ENCODE measurements around the gene PRSS36.
"Not testable (repeated sequence)": the region's sequence is repeated elsewhere in the genome, so short reads cannot be mapped to it uniquely, and the experiment has no call there.

The PRSS36 gene

DNA sequence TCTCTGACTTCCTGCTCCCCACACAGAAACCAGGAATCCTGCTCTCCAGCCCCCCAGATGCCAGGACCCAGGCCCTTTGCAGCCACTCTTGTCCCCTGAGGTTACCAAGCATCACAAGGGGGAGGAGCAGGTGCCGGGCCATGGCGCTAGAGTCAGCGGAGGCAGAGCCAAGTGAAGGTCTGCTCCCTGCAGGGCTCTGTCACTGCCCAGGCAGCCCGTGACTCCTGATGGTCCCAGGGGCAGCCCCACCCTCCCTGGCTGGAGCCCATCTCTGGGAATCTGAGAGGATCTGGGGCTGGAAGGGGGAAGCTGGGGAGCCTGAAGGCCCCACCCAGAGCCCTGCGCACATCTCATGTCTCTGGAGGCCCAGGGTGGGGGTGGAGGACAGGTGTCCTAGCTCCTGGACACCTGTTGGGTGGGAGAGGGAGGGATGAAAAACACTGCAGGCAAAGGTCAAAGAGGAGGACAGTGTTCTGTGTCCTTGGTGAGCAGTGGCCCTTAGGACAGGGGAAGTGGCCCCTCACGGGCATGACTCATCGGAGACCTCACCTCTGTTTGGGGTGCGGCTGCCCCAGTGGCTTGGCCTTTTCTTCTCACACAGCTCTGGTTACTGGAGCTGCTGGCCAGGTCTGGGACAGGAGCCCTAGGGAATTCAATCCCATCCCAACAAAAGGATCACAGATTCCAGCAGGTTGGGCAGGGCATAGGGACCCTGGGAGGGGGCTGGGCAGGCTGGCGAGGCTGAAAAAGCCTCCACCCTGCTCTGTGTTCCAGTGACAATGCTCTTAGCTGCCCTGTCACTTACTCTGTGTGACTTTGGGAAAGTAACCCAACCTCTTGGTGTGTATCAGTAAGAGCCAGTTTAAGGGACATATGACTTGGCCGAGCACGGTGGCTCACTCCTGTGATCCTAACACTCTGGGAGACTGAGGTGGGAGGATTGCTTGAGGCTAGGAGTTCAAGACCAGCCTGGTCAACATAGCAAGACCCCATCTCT lies at the start of gene PRSS36:
Gene PRSS36, minus strand, starts transcription at position 173 of the 997 bp plus-strand sequence. Its CDS starts 31 bp downstream, at position 142.
- no peak for DNase-seq (ENCODE audit: low spot score)

DNA sequence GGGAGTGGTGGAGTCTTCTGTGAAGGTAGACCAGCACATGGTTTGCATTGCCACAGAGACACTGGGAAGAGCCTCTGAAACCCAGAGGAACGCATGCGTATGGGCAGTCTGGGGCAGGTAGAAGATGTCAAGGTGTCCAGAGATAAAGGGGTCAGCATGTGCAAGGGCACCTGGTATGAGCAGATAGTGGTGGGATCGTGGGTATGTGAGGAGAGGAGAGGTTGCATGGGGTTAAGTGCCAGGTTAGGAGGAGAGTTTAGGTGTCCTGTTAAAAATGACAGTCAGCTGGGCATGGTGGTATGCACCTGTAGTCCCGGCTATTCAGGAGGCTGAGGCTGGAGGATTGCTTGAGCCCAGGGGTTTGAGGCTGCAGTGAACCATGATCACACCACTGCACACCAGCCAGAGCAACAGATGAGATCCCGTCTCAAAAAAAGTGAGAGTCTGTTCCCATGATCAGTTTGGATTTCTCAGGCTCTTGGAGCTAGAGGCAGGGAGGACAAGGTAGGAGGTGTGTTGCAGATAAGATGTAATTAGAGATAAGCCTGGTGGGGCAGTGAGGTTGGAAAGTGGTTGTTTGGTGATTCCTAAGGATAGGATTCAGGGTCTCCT lies 49.7 kb upstream of the PRSS36 start:
- no peak for DNase-seq (ENCODE audit: low spot score)

DNA sequence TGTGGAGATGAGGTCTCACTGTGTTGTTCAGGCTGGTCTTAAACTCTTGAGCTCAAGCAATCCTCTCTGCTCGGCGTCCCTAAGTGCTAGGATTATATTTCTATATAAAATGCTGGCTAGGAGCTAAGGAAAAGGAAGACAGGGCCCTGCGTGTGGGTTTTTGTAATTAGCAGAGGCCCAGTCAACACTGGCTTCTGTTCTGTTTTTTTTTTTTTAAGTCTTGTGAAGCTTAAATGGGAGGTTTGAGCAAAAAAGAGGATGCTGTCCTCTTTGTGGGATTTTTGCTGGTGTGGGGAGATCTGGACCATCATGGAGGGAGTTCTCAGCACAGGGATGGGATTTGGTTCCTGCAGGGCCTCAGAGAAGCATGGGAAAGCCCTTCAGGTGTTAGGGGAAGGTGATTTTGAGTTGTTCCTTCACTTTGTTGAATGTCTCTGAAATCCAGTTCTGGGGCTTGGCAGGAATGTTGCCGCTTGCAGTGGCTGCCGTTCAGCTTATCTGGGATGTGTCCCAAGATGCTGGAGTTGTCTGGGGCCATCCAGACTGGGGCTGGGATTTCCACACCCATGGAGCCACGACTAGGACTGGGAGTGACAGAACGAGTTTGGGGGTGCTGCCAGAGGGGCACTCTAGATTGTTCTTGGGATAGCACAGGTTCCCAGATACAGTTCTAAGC lies 48.5 kb upstream of the PRSS36 start:
- no peak for DNase-seq (ENCODE audit: low spot score)

DNA sequence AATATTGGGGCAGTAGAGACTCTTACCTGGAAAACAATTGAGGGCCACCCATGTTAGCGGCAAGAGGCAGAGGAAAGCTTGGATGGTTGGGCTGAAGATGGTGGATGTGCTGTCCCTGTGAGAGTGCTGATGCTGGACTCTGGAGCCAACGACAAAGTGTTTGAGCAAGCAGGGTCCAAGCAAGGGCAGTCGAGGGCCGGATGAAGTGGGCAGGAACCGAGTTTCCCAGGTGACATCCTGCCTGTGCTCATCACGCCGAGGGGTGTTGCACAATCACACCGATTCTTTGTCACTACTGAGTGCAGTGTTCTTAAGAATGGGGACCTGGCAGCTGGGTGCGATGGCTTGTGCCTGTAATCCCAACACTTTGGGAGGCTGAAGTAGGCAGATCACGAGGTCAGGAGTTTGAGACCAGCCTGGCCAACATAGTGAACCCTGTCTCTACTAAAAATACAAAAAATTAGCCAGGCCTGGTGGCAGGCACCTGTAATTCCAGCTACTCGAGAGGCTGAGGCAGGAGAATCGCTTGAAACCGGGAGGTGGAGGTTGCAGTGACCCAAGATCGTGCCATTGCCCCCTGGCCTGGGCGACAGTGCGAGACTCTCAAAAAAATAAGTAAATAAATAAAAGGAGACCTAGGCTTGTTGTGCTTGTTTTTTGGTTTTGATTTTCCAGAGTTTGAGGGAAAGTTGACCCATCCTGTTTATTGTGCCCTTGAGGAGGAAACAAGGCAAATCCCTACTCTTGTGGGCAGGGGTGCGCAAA lies 46.6 kb upstream of the PRSS36 start:
- no peak for DNase-seq (ENCODE audit: low spot score)

DNA sequence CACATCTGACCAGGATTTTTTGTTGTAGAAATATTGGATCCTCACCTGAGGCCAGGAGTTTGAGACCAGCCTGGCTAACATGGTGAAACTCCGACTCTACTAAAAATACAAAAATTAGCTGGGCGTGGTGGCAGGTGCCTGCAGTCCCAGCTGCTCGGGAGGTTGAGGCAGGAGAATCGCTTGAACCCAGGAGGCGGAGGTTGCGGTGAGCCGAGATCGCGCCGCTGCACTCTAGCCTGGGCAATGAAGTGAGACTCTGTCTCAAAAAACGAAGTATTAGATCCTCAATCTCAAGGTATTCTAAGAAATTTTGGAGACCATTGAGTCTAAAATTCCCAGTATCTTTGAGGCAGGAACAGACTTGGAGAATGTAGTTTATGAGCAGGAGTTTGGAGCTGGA lies 46.0 kb upstream of the PRSS36 start:
- DNase-seq (ENCODE audit: low spot score) = not testable (repeated sequence)

DNA sequence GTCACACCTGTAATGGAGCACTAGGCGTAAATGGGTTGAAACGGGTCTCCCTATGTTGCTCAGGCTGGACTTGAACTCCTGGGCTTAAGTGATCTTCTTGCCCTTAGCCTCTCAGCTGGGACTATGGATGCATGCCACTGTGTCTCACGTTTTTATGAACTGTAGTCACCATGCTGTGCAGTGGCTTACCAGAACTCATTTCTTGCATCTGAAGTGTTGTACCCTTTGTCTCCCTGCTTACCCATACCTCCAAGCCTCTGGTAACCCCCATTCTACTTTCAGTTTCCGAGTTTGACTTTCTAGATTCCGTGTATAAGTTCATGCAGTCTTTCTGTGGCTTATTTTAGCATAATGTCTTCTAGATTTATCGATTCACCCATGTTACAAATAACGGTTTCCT lies 45.0 kb upstream of the PRSS36 start:
- DNase-seq (ENCODE audit: low spot score) = no peak

DNA sequence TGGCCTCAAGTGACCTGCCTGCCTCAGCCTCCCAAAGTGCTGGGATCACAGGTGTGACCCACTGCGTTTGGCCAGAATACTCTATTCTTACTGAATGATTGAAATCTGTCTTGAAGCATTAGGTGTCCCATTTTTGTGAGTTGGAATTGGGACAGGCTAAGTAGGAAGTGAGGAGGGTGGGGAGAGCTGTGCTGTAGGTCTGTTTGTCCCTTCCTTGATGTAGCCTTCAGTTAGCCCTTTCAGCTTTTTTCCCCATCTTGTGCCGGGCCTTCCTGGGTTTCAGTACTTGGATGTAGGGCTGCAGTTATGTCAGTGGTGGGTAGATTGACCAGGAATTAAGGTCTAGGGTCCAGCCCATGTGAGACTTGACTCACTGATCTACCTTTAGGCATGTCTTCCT lies 44.0 kb upstream of the PRSS36 start:
- DNase-seq (ENCODE audit: low spot score) = no peak

DNA sequence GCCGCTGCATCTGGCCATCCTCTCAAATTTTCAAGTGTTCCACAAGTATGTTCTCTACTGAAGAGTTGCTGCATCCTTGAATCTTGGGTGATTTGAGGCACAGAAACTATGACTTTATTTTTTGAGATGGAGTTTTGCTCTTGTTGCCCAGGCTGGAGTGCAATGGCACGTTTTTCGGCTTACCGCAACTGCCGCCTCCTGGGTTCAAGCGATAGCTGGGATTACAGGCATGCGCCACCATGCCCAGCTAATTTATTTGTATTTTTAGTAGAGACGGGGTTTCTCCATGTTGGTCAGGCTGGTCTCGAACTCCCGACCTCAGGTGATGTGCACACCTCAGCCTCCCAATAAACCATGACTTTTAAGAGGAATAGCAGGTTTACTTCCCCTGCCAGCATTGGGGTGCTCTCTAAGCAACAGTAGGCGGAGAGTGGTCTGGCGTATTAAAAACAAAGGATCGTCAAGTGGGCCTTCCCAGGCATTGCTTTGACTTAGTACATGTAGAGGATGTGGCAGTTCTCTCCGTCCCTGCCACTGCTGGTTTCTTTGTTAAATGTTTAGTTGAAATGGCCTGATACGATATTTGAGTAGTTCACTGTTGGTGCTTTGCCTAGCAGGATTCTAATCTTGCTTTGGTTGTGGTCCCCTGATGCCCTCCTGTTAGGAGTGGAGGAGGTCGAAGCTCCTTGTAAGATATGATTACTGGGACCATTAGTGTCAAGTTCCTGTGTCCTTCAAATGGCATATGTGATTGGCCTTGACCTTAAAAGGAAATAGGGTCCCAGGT lies 43.2 kb upstream of the PRSS36 start:
- no peak for DNase-seq (ENCODE audit: low spot score)

DNA sequence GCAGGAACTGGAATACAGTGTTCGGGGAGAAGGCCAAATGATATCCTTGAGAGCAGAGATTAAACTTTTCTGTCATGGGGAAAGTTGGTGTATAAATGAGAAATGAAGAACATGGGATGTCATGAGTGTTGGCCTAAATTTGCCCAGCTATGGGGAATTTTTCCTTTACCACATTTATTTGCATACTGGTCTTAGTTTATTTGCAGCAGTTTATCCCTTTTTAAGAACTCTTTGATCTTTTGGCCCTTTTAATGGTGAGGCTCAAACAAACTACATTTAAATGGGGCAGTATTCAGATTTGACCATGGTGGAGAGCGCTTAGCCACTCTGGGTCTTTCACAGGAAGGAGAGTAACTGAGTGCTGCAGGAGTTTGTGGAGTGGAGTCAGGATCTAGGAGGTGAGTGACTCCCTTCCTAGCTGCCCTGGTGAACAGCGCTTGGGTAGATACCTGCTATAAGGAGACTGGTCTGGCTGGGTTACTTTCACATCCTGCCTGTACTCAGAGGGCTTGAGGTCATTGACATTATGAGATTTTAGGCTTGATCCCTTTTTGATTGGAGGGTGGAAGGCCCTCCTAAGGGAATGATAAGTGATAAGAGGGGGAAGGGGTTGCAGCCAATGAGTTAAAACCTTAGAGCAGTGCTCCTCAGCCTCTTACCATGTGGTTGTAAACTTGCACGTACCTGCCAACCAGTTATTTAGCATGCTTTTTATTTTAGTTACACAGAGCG lies 42.0 kb upstream of the PRSS36 start:
- DNase-seq (ENCODE audit: low spot score) = no peak

DNA sequence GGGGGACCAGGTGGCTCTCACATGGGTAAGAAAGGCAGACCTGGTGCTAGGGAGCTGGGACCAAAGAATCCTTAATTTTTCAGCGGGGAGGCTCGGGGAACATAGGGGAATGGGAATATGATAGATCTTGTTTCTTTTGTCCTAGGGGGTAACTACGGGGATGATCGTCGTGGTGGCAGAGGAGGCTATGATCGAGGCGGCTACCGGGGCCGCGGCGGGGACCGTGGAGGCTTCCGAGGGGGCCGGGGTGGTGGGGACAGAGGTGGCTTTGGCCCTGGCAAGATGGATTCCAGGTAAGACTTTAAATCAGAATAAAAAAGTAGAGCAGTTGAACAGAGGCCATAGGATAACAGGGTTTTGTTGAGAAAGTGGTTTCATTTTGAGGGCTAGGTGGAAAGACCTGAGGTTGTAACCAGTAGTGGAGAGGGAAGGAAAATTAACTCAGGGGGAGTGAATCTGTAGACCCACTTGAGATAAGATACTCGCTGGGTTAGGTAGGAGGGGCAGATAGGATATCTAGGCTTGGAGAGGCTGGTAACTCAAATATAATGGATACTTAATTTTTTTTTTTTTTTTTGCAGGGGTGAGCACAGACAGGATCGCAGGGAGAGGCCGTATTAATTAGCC lies 41.1 kb upstream of the PRSS36 start:
- DNase-seq (ENCODE audit: low spot score) = no peak

DNA sequence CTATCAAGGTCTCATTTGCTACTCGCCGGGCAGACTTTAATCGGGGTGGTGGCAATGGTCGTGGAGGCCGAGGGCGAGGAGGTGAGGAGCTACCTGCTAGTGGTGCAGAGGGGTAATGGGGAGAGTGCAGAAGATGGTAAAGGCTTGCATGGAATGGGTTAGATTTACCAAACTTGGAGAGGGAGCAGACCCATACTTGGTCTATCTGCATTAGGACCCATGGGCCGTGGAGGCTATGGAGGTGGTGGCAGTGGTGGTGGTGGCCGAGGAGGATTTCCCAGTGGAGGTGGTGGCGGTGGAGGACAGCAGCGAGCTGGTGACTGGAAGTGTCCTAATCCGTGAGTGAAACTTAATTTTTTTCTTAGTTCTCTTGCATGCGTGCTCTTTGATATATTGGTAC lies 40.2 kb upstream of the PRSS36 start:
- DNase-seq (ENCODE audit: low spot score) = no peak

DNA sequence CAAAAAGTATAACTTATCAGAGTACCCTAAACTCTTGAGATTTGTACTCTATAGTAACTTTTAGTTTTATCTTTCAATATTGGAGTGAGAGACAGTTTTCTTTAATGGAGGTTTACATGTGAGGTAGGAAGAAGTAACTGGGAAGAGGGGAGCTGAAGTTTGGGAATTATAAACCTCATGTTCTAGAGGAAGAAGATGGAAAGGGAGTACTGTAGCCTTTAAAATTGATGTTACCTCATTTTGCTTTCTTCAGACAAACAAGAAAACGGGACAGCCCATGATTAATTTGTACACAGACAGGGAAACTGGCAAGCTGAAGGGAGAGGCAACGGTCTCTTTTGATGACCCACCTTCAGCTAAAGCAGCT lies 39.5 kb upstream of the PRSS36 start:
- DNase-seq (ENCODE audit: low spot score) = no peak

DNA sequence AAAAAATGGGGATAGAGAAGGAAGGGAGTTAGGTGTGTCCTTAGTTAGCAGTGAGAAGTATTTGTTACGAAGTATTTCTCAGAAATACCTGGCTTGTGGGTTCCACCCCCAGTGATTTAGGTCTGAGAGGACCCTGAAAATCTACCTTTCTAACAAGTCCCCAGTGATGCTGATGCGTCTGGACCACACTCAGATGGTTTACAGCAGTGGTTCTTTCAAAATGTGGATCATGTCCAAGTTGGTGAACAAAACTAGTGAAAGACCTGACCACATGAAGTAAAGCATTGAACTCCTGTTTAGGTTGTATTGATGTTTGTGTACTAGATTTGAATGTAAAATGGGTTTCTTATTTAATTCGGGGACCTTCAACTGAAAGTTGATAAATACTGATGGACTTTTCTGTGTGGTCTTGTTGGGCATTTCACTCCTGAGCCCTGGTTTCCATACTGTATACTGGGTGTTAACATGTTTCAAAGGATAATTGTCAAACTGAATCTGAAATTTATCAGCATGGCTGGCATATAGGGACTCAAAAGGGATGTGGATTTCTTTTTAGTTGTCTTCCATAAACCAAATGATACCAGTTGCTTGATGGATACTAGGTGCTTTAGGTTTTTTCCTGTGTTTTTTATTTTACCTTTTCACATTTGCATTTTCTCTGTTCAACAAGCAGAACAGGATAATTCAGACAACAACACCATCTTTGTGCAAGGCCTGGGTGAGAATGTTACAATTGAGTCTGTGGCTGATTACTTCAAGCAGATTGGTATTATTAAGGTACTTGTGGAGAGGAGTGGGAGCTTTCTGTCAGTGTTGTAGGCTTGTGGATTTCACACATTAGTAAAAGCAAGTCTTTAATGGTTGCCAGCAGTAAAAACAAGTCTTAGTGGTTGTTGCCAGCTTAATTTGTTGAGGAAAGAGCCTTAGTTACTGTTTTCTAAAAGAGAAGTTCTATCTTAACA lies 38.9 kb upstream of the PRSS36 start:
- no peak for DNase-seq (ENCODE audit: low spot score)

DNA sequence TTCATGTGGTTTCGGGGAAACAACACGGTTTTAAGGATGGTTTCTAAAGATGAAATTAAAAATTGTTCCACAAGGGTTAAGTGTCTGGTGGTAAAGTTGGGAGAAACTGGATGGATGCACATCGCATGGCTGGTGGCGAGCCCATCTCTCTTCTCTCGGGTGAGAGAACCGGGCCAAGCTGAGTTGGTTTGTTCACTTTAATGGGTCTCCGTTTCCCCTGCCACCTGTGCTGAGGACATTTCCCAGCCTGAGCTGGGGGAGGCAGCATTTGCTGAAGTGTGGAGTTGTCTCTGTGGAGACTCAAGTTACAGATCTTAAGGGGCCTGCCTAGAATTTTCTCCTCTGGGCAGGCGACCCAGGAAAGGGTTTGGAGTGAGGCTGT lies 37.9 kb upstream of the PRSS36 start:
- DNase-seq (ENCODE audit: low spot score) = no peak

DNA sequence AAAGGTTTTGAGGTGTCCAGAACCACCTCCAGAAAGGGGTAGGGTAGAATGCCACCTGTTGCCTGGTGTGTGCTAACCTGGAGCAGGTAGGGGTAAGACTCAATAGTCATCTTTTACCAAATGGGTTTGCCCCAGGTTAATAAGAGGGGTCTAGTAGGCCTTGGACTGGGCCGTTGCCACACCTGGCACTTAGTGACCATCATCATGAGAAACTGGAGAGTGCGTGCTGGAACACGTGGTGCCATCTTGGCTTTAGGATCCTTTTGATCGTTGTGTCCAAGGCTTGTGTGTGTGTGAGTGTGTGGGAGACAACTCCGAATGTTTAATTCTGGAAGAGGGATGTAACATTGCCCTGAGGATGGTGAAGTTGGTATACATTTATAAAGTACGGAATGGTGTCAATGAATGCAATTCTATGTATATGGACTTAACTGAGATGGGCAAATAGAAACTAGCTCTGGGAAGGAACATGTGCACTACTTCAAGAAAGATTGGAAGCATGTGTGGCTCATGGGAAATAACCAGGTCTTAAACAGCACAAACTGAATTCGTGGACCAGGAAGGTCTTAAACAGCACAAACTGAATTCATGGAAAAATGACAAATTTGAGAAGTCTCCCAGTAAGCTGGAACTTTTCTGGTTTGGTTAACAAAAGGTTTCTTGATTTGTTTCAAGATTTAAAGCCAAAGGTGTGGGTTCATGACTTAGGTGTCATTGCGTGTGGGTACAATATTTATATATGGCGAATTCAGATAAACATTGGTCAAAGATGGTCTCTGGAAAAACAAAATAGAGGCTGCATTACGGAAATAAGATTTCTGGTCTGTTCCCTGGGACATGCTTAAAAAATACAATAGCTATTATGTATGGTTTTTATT lies 37.3 kb upstream of the PRSS36 start:
- no peak for DNase-seq (ENCODE audit: low spot score)

DNA sequence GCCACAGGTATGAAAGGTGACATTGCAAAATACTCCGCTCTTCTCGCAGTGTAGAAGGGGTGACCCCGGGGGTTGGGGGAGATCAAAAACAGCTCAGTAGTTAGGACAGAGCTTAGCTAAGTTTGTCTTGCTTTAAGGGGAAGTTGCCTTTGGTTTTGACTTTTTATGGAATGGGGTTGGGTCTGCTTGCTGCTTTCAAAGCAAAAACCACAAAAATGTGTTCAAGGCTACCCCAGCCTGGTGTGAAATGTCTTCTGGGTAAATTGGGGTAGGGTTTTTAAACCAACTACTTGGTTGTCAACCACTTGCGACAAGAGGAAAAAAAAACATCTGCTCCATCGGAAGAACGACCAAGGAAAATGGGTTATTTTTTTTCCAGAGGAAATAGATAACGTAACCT lies 36.3 kb upstream of the PRSS36 start:
- no peak for DNase-seq (ENCODE audit: low spot score)

DNA sequence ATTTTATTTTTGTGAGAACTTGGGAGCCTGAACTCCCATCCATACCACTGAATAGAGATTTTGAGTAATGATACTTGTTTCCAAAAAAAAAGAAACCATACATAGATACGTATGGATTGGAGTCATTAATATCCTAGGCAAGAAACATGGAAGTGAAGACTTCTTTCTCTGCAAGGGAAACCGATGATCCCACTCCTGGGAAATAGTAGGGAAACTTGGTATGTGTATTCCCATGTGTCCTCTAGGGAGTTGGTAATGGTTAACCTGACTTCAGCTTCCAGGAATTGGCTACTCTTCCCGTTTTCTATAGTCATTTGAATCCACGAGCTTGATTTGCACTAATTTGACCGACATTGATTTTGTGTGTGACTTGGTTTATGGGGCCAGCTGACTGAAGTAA lies 35.5 kb upstream of the PRSS36 start:
- DNase-seq (ENCODE audit: low spot score) = no peak

DNA sequence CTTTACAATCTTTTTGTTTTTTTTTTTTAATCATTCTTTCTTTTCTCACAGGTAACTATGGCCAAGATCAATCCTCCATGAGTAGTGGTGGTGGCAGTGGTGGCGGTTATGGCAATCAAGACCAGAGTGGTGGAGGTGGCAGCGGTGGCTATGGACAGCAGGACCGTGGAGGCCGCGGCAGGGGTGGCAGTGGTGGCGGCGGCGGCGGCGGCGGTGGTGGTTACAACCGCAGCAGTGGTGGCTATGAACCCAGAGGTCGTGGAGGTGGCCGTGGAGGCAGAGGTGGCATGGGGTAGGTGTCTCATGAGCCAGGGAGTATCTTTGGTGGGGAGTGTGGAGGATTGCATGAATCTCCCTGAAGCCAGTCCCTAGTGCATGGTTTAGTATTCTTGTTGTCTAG lies 35.0 kb upstream of the PRSS36 start:
- no peak for DNase-seq (ENCODE audit: low spot score)

Data from LoVo (cell line).